Measurements from ENCODE around the gene MYH8. TPM values are rescaled to one million over a fixed set of nuclear protein-coding genes. Genes with fewer than 3 reads are reported as not detected.

The MYH8 gene
- not detected in 2 replicates for total RNA-seq

GRCh38 chr17:10421900-10422542, at the start of gene MYH8:
Gene MYH8 (minus strand): TSS chr17:10421950. CDS start chr17:10420227, 1,723 bp downstream.

GRCh38 chr17:10469459-10469858, 47.7 kb upstream of the MYH8 start, which contains the start of gene MYH4:
Gene MYH4 (minus strand): TSS chr17:10469559. CDS start chr17:10466745, 2,814 bp downstream.

GRCh38 chr17:10372906-10373305, 48.8 kb downstream of the MYH8 start, which contains the start of gene MYH13:
Gene MYH13 (minus strand): TSS chr17:10373006. CDS start chr17:10364530, 8,476 bp downstream.

Other genes with a start within 250 kb of the MYH8 start
- gene GAS7, start 223.3 kb downstream of the MYH8 start, total RNA-seq: 4.4 and 8.5 TPM in 2 replicates
- gene MYH13, start 48.9 kb downstream of the MYH8 start, total RNA-seq: not detected in 2 replicates
- not detected in 2 replicates for gene MYH4, start 47.6 kb upstream of the MYH8 start, total RNA-seq
- gene MYH1, start 96.6 kb upstream of the MYH8 start, total RNA-seq: not detected in 2 replicates
- under 0.01 TPM in 1 of 2 replicates, not detected in the other for gene MYH2, start 127.7 kb upstream of the MYH8 start, total RNA-seq
- gene MYH3, start 235.4 kb upstream of the MYH8 start, total RNA-seq: 0.16 and 0.38 TPM in 2 replicates

All from mesangial cell (primary cell).